Hematopoietic multipotent progenitor cell treated with erythropoietin and hydrocortisone succinate and interleukin-3 and kit ligand, for 17 days (in vitro differentiated cells): ENCODE data around the gene SLC11A1.

Source experiments
- DNase-seq: peaks from one replicate; pipeline ENCODE4 v3.0.0-alpha.2; 2015; ENCODE audit warnings: low spot score

Gene SLC11A1

GRCh38 chr2:218435003-218435982 lies 53.2 kb downstream of the SLC11A1 start:
- DNase-seq: no peak

- no peak for DNase-seq
These were observed 54.9 kb downstream of the SLC11A1 start for GRCh38 chr2:218436992-218437391.

- no peak for DNase-seq
These were observed 55.9 kb downstream of the SLC11A1 start for GRCh38 chr2:218437969-218438368.

GRCh38 chr2:218438596-218438995 lies 56.5 kb downstream of the SLC11A1 start:
- DNase-seq: no peak

GRCh38 chr2:218444692-218445357 lies 62.8 kb downstream of the SLC11A1 start:
- no peak for DNase-seq

- DNase-seq: no peak
These were observed 63.5 kb downstream of the SLC11A1 start for GRCh38 chr2:218445602-218446001.
